Lung microvascular endothelial cell (primary cell): ENCODE measurements around the gene ETV3L. TPM values are rescaled to one million over a fixed set of nuclear protein-coding genes. Genes with fewer than 3 reads are reported as not detected.

ENCODE experiments used
- DNase-seq, 2 donors: peaks; one replicate each; pipeline versions ENCODE4 v3.0.0 to v3.0.0-alpha.2; 2010; ENCODE audit warnings: low read depth in 2 of 2
- total RNA-seq: library from RNA; depleted of rRNA; stranded (reverse); fragments of >200 nt; gene quantifications from 2 replicates; pipeline ENCODE4 v1.2.1, GENCODE V29; 2014

Gene ETV3L
- not detected in 2 replicates for total RNA-seq

DNA sequence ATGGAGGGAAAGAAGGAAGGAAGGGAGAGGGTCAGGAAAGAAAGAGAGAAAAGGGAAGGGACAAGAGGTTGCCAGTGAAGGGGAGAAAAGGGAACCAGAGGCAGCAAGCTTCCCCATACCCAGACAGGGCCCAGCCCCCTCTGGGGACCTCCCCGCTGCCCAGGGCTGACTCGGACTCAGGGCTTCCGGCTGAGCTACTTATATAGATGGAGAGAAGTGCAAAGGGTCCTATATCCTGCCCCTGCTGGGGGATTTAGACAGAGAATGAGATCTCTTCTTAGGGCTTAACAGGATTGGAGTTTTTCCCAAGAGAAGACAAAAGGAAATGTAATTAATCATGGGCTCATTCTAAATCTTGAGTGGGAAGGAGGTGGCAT, at the start of gene ETV3L:
ETV3L (minus strand) TSS at position 176 of the 377 bp plus-strand sequence. CDS start 285 bp downstream, outside the sequence.
- peak in 1 of 2 donors; percentile 14 for DNase-seq

DNA sequence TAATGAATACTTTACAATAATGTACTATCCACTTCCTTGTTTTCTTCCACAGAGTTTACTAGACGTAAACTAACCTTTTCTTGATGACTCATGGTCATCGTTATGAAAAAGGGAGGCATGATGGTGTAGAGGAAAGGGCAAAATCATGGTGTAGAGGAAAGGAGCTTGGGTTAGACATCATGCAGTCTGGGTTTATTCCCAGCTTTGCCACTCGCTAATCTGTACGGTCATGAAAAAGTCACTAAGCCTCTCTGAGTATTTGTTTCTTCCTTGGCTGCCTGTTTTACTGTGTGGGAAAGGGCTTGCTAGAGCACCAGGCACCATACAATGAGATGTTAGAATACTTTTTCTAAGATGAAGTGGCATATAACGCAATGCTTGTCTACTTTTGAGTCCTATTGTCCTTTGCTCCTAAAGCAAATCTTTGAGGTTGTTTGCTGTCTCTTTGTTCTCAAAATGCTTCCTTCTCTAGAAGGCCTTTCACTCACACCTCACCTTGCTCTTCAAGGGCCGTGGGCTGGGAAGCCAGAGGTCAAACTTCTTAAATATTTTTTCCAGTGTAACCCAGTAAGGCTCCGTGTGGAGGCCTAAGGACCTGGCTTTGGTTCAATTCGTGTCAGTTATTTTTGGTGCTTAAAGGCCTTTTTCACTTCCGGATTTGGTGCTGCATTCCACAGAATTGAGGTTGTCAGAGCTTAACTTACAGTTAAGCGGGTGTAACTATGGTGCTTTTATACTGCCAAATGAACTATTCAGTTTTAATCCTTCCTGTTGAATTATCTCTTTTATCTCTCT, 48.5 kb upstream of the ETV3L start:
- peak in 1 of 2 donors; percentile 55 for DNase-seq

DNA sequence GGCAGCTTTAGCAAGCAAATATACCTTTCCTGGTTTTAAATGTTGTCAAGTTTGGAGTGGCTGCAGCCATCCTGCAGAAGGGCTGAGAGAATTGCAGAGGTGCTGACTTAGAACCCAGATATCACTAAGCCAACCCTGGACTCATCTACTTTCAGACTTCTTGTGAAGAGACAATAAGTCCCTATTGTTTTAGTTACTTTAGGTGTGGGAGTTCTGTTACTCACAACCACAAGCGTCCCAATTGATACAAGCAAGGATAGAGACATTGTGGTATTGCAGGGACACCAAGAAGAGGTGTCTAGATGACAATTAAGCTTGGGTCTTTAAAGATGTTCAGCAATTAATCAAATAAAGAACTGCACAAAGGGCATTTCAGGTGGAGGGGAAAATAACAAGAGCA, 47.4 kb upstream of the ETV3L start:
- DNase-seq = no peak

DNA sequence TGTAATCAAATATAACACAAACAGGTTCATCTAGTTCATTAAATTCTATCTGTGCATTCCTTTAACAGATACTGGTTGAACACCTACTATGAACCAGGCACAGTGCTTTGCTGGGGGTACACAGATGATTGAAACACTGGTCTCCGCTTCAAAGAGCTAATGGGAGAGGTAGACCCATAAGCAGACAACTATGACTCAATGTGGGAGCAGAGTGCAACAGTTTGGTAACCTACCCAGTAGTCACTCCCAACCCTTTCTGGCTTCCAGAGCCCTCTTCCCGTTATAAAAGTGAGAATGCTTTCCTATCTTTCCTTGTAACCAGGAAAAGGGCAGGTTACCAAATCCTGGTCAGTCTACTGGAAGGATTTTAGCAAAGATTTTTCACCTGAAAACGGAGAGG, 46.6 kb upstream of the ETV3L start:
- DNase-seq = no peak

DNA sequence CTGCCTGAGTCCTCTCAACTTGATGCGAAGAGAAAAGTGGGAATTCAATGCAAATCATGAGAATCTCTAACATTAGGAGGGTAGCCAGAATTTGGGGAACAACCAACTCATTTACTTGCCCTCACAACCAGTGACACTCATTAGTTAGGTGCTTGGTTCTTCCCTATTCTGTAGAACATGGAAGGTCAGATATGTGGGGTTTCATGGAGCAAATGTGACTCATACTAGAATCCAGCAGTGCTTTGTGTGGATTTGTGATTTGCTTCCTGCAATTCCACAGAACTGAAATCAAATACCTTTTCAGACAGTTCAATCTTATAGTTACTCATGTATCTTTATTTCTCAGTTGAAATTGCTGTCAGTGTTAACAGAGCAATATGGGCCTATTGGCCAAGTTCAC, 45.5 kb upstream of the ETV3L start:
- peak in 1 of 2 donors; percentile 43 for DNase-seq

DNA sequence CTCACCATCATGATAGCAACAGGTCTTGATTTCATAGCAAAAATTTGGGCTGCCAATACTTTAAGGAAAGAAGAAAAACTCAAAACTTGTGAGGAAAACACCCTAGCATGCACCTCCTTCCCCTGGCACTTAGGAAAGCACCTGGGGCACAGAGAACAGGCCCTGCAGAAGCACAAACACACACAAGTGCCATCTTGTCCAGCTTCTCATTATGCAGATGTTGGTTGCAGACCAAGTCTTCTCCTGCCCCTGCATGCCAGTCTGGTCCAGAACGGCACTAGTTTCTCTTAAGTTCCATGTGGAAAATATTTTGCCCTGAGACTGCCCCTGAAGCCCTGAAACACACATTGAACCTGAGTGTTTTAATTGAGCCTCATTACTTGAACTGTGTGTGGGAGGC, 44.9 kb upstream of the ETV3L start:
- no peak for DNase-seq

DNA sequence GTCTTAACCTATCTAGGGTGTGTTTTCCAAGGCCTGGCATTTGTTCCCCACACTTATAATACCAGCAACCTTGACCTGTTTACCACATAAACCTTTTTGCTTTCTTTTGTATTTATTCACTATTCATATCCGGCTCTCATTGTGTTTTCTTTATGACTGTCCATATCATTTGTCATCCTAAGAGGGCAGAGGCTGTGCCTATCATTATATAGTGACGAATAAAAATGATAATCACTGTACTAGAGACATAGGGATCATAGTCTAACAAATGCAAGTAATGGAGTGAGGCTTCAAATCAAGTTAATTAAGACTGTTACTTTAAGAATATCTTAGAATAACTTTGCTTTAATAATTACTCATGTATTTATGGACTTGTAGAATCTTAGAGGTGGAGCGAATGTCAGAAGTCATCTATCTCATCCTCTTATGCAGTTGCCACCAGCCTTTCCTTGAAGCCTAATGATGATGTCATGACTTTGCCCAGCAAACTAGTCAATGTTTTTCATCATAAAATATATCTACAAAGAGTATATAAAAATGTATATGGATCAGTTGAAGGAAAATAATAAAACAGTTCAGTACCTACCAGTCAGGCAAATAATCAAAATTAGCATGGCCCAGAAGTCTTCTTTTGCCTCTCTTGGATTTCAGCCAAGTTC, 43.3 kb upstream of the ETV3L start:
- DNase-seq = no peak

DNA sequence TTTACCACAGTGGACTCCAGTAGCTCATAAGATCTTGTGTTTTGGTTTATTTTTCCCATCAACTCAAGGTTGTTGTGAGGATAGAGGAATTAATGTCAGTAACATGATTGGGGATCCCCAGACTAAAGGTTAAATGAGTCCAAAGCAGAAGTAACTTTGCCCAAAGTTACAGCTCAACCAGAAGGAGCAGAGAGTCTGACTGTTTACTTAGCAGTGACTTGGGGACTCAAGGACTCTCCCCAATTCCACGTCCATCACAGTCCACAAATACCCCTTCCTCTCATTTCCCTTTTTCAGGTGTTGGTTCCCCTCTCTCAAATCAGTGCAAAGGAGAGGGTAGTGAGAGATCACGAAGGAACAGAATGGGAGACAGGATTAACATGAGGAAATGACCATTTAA, 42.6 kb upstream of the ETV3L start:
- no peak for DNase-seq

DNA sequence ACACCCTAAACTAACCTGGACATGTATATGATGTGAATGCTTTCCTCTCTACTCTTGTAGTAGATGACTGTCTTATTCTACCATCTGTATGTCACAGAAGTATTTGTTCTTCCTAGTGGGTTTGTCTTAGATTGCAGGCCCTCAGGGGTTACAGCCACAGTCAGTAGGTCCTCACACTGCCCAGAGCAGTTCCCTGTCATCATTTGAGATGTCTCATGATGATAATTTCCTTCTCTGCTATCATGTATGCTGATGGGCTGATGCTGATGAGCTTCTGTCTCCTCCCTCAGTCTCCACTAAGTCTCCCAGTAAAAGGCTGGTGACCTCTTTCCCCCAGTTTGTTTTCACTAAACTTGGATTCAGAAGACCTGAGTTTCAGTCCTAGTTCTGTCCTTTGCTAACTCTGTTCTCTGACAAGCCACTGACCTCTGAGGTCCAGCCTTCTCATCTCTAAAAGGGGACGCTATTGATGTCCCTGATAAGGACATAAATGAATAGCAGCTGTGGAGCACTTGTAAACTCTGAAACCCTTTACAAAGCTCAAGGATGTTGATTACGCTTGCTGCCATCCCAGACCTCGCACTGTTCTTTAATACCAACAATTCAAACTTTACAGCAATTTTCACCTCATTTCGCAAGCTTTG, 41.7 kb upstream of the ETV3L start:
- no peak for DNase-seq

DNA sequence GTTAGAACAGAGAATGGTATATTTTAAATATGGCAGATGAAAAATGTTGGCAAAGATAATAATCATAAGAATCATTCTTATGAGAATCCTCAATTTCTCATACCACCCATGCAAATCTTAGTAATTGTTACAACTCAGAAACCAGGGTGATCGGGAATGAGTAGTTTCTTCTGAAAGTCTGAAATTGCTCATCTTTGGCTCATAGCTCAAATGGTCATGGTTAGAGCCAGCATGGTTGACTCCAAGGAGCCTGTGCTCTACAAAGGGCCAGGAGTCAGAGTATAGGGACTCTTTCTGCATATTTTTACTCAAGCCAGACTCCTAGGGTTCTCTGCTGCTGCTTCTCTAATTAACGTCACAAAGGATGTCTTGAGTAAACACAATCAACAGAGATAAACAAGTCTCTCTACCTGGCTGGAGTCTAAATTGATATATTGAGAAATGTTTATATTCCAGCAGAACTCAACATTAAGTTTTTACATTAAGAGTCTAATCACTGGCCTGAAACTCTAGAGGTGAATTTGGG, 40.5 kb upstream of the ETV3L start:
- DNase-seq = no peak

DNA sequence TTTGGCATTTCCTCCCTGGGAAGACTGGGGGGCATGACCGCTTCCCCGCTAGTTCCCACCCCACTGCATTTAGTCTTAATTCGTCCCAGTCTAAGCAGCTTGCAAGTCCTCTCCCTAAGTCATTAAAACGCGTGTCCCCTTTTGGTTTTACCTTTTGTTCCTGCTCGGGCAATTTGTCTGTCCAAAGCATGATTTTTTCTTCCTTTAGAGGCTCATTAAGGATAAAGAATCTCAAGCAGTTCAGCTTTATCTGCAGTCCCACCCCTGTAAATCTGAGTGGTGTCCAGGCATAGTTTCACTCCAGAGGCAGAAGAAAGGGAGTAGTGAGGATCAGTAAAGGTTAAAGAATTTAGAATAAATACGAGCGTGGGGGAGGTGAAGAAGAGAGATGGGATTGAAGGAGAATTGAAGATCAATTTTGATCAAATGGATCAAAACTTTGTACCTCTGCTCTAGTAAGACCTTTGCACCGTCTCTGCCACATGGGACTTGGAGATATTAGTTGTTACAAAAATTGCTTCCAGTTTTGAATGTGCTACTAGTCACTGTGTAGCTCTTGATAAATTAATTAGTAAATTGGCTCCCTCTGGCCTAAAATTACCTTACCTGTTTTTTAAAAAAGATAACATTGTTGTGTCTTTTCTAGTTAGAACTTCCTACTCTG, 39.6 kb upstream of the ETV3L start:
- peak in 1 of 2 donors; percentile 63 for DNase-seq

DNA sequence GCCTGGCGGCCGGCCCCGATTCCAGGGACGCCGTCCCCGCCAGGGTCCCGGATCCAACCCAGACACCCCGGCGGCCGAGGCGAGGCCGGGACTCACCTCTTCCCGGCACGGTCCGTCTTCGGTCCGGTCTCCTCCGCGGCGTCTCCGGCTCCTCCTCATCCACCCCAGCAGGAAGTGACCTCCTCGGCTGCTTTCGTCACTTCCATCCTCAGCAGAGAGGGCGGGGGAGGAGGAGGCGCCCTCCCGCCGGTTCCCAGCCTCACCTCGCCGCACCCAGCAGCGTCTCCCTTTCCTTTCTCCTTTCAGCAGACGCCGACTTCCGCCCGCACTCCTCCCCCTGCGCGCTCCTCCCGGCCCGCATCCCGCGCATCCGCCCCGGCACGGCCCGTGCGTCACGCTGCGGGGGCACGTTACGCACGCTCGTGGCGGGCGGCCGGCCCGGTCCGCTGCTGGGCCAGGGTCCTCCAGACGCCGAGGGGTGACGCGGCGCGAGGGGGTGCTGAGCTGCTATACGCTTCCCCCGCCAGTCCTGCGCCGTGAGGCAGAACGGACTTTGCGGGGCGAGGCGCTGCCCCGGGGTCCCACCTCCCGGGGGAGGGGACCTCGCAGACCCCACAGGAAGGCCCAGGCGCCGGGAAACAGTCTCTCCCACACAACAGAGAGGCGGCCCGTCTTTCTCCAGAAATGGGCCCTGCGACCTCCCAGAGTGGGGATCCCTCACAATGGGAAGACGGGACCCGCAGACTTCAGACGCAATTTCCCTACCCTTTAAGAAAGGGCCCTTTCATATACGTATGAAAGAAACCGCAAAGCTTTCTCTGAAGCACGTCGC, 38.8 kb upstream of the ETV3L start, which contains the start of gene ETV3:
ETV3 (minus strand) TSS at position 176 of the 832 bp plus-strand sequence. CDS start 2,043 bp downstream, outside the sequence.
- peak; percentile 79 to 92 for DNase-seq

DNA sequence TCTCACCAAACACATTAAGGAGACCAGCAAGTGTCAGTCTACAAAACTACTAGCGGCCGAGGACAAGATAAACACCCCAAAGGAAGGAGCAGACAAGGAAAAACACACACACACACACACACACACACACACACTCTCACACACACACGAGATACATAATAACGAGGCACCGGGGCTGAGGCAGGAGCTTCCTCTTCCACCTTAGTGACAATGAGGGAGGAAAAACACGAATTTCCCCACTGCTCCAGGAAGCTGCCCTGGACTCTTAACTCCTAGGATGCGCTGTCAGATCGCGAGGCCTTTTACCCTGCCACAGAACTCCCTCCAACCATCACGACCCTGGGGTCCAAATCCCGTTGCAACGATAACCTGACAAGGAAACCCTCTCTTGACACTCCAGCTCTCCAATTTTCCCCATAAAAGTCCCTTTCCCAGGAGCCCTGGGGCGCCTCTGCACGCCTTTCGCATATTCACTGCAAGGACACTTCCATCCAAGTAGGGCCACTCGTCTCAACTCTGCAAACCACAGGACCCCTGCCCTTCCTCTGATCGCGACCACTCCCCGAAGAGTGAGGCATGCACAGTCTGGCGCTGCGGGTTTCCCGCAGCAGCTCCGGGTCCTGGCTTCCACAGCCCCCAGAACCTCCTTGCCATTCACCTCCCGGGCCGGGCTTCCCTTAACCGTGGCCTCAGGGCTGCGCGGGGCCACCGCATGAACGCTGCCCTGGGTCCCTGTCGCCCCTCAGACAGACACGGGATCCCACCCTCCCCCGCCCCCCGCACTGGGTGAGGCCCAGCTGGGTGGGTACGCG, 38.0 kb upstream of the ETV3L start:
- peak; percentile 45 to 53 for DNase-seq

DNA sequence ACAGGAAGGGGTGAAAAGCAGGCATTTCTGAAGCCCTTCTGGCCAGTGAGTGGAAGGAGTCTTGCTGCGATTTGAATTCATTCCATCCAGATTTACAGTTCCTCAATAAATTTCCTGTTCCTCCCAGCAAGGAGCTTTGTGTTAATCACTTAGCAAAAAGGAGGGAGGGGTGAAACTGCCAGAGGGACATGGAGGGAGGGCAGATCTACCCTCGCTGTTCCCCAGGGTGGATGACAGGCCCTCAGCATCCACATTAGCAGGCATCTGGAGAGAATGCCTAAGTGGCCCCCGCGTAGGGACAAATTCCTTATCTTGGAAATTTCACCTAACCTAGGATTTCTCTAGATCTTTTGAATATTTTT, 37.4 kb upstream of the ETV3L start:
- DNase-seq = peak in 1 of 2 donors; percentile 37

DNA sequence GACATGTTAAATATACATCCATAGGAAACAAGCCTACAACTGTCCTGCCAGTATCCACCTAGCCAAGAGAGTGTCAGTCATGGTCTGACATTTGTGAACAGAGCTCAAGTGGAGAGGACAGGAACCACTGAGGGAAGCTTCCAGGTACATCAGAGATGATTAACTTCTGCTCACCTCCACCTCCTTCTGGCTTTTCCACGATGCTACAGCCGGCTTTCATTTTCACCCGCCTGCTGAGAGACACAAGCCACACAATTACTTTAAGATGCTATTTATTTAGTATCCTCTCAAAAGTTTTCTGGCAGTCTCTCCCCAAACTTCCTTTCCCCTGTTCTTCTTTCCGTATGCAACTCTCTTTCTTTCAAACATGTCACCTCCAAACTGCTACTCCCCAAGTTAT, 36.5 kb upstream of the ETV3L start:
- DNase-seq = no peak

DNA sequence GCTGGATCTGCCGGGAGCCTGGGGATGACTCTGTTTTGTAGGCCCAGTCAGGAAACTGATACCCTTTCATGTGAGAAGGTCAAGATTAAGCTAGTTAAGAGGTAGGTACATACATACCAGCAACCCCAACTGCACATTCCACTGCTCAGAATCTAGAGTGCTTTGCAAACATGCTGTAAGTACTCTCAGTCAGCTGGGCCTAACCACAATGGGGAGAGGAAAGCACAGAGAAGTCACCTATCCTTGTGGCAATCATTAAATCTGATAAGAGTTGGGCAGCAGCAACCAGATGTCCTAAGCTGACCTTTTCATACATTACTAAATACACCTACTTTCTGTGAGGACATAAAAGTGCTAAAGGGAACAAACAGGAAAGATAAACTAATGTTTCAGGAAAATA, 36.0 kb upstream of the ETV3L start:
- no peak for DNase-seq

DNA sequence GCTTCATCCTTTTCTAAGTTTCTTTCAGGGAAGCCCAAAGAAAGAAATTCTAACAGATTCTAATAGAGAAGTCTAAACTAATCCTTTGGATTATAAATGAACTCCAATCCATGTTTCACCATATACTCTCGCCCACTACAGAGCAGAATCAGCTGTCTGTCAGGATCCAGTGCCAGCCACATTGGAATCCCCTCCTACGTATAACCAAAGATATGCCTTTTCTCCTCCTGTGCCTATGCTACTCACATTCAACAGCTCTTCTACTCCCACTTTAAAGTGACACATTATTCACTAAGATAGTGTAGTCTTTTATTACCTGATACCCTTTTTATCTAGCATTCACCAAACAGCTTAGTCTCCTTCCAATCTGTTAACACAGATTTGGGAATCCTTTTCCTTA, 35.5 kb upstream of the ETV3L start:
- DNase-seq = no peak

DNA sequence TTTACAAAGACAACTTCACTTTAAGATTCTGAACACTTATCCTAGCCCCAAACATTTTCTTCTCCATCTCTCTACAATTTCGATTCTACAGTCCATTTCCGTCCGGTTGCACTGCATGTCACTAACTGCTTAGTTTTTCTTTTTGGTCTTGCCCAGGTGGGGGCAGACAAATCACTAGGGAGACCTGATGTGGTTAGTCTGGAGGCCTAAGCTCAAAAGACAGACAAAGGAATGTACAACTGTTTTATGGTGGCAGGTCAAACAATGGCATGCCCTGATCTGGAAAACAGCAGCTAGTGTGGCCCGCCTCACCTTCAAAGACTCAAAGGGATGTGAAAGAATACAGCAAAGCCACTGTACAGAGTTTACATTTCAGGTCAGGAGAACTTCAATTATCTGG, 34.8 kb upstream of the ETV3L start:
- DNase-seq = no peak

DNA sequence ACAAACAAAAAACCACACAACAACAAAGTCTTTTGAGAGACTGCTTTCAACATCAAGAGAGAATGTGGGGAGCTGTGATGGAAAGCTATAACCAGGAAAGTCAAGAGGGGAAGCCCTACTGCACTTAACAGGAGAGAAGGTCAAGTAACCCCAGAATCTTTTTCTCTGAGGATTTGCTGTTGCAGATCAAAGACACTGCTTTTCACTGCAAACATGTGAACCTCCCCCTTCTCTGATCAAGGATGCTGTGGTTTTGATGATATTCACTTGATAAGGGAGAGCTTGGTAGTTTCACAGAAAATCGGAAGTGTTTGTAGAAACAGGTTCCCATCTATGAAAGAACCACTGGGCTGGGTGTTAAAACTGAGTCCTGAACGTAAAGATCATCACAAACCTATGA, 33.8 kb upstream of the ETV3L start:
- no peak for DNase-seq

DNA sequence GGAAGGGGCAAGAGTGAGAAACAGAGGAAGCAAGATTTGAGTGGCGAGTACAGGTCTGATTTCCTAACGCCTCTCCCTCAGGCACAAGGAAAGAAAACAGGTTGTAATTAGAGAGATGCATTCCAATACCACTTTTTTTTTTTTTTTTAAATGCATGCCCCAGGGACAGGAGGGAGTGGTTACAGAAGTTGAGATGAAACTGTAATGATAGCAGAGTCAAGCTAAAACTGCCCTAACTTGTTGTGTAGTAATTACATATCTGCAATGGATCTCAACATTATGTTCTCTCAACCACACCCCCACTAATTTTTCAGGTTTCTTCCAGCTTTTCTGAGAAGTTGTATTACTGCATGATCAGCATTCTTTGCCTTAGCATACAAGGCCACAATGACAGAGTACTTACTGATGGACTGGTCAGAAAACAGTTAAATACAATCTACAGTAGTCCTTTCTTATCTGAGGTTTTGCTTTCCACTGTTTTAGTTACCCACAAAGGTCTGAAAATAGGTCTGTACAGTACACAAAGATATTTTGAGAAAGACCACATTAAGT, 33.1 kb upstream of the ETV3L start:
- no peak for DNase-seq
